GM23248 (cell line): Measurements from ENCODE around the gene CCDC70. TPM values are rescaled to one million over a fixed set of nuclear protein-coding genes. Genes with fewer than 3 reads are reported as not detected.
A peak's percentile ranks its signal among the peaks of the same experiment; 100 is the strongest.

Experiments used
- DNase-seq: peaks from one replicate; pipeline ENCODE4 v3.0.0-alpha.2; 2015
- H2AFZ ChIP-seq: fragments of 200-600 bp; sonication (generic); 2 replicates; pipeline ENCODE4 v1.6.1; 2016; ENCODE audit warnings: antibody characterized with exemption
- H3F3A ChIP-seq: fragments of 200-600 bp; sonication (generic); 2 replicates; pipeline ENCODE4 v1.6.1; 2016; ENCODE audit warnings: mild to moderate bottlenecking, antibody characterized with exemption, mixed run types; ENCODE audit not compliant: insufficient read depth
- H3K27ac ChIP-seq: fragments of 200-600 bp; sonication (generic); 2 replicates; pipeline ENCODE4 v1.5.1; 2016; ENCODE audit warnings: mild to moderate bottlenecking
- H3K27me3 ChIP-seq: fragments of 200-600 bp; sonication (generic); replicated peaks from 2 replicates; pipeline ENCODE4 v1.6.1; 2016; ENCODE audit warnings: mild to moderate bottlenecking; ENCODE audit not compliant: insufficient read depth
- H3K36me3 ChIP-seq: fragments of 200-600 bp; sonication (generic); 2 replicates; pipeline ENCODE4 v1.6.1; 2016; ENCODE audit warnings: low read depth, mild to moderate bottlenecking
- H3K4me1 ChIP-seq: fragments of 200-600 bp; sonication (generic); 2 replicates; pipeline ENCODE4 v1.6.1; 2016; ENCODE audit warnings: mild to moderate bottlenecking; ENCODE audit not compliant: insufficient read depth
- H3K4me2 ChIP-seq: fragments of 200-600 bp; sonication (generic); one replicate; pipeline ENCODE4 v1.6.1; 2016; ENCODE audit warnings: mild to moderate bottlenecking; ENCODE audit not compliant: unreplicated experiment
- H3K4me3 ChIP-seq: fragments of 200-600 bp; sonication (generic); 2 replicates; pipeline ENCODE4 v1.5.1; 2016; ENCODE audit warnings: mild to moderate bottlenecking
- H3K79me2 ChIP-seq: fragments of 200-600 bp; sonication (generic); 2 replicates; pipeline ENCODE4 v1.6.1; 2016; ENCODE audit warnings: mild to moderate bottlenecking; ENCODE audit not compliant: insufficient read depth
- H3K9ac ChIP-seq: fragments of 200-600 bp; sonication (generic); 2 replicates; pipeline ENCODE4 v1.6.1; 2016; ENCODE audit warnings: mild to moderate bottlenecking
- H3K9me2 ChIP-seq: fragments of 200-600 bp; sonication (generic); 2 replicates; pipeline ENCODE4 v1.6.1; 2016; ENCODE audit warnings: mixed run types, mild to moderate bottlenecking, moderate library complexity; ENCODE audit not compliant: insufficient read depth
- H3K9me3 ChIP-seq: fragments of 200-600 bp; sonication (generic); one replicate; pipeline ENCODE4 v1.6.1; 2017; ENCODE audit warnings: low read depth
- H4K20me1 ChIP-seq: fragments of 200-600 bp; sonication (generic); 2 replicates; pipeline ENCODE4 v1.6.0; 2016; ENCODE audit not compliant: insufficient read depth
- EZH2 ChIP-seq: fragments of 200-600 bp; sonication (generic); IDR thresholded peaks from 2 replicates; pipeline ENCODE4 v1.6.1; 2018; ENCODE audit warnings: antibody characterized with exemption, mild to moderate bottlenecking; ENCODE audit not compliant: insufficient read depth, poor library complexity, severe bottlenecking
- EZH2phosphoT487 ChIP-seq: fragments of 200-600 bp; sonication (generic); IDR thresholded peaks from 2 replicates; pipeline ENCODE4 v1.6.1; 2018; ENCODE audit warnings: antibody characterized with exemption, moderate library complexity, mild to moderate bottlenecking, low read depth; ENCODE audit not compliant: insufficient read depth
- WGBS, 2 experiments: methylation state at CpG; one replicate each; pipeline ENCODE4 v1.1.6; 2015 to 2017; ENCODE audit warnings: low lambda C conversion rate in 2 of 2, low coverage in 1 of 2; ENCODE audit errors: missing lambda C conversion rate in 2 of 2; 5-methylcytosine and 5-hydroxymethylcytosine counted together
- in situ Hi-C: fragments of 300-500 bp; cut with MboI; formaldehyde crosslinking; loops from 2 replicates; pipeline ENCODE4 v1.15.0; 2020
- polyA plus RNA-seq: library from polyadenylated mRNA; unstranded; fragments of >200 nt; fragmentation: Nextera tagmentation; extraction: Ambion mirVana; gene quantifications from 2 replicates; pipeline ENCODE4 v1.2.1, GENCODE V29; 2016
- total RNA-seq: library from RNA; depleted of rRNA; stranded (reverse); fragments of >200 nt; shearing (Covaris generic); gene quantifications from 2 replicates; pipeline ENCODE4 v1.2.3, GENCODE V29; 2014

CCDC70 gene
- total and polyA plus RNA-seq, 2 experiments from 2014 or later, result not detected

GRCh38 chr13:51834581-51835171, 27.1 kb upstream of the CCDC70 start:
- H3K4me3 ChIP-seq, result no peak overlapping the region
- peaks cover 9% of the 10 kb centered on the region for H3K4me1 ChIP-seq
- DNase-seq, result no peak
- H3K9me3 ChIP-seq, result no peaks in the 10 kb centered on the region
- no peaks in the 10 kb centered on the region for H3K36me3 ChIP-seq
- in situ Hi-C loops, result no loop called here
- H3K9ac ChIP-seq, result no peak overlapping the region
- no peaks in the 10 kb centered on the region for H4K20me1 ChIP-seq
- peaks cover 21% of the 10 kb centered on the region for H3K27me3 ChIP-seq
- H3K79me2 ChIP-seq, result no peaks in the 10 kb centered on the region
- H3K9me2 ChIP-seq, result no peaks in the 10 kb centered on the region
- 39 to 40% methylated on average over 7 of the region's 7 CpGs for WGBS, 2 experiments
- no peak overlapping the region for H3K4me2 ChIP-seq
- no peak overlapping the region for H2AFZ ChIP-seq
- TF ChIP-seq EZH2phosphoT487, result no peak
- TF ChIP-seq EZH2, result no peak
- no peak overlapping the region for H3K27ac ChIP-seq
- H3F3A ChIP-seq, result peaks cover 5% of the 10 kb centered on the region; the same call in 1 of the 2 replicates

- Histone ChIP-seq H3K27me3 (peaks cover 22% of the 10 kb centered on the region), H4K20me1 (no peaks in the 10 kb centered on the region), H3K9me3 (no peaks in the 10 kb centered on the region), H3K36me3 (no peaks in the 10 kb centered on the region), H3K27ac (no peak overlapping the region), H3K4me2 (no peak overlapping the region), H3K9me2 (no peaks in the 10 kb centered on the region), H3F3A (peaks cover 5% of the 10 kb centered on the region; the same call in 1 of the 2 replicates), H3K9ac (no peak overlapping the region), H2AFZ (no peak overlapping the region), H3K4me3 (no peak overlapping the region), H3K4me1 (peaks cover 9% of the 10 kb centered on the region), H3K79me2 (no peaks in the 10 kb centered on the region)
- in situ Hi-C loops, result no loop called here
- TF ChIP-seq EZH2 (no peak), EZH2phosphoT487 (no peak)
- 76 to 83% methylated on average over 3 of the region's 3 CpGs for WGBS, 2 experiments
- DNase-seq, result no peak
Measured at GRCh38 chr13:51837016-51837415, 24.8 kb upstream of the CCDC70 start.

GRCh38 chr13:51838240-51838846, 23.4 kb upstream of the CCDC70 start:
- H3K36me3 ChIP-seq, result no peaks in the 10 kb centered on the region
- no peaks in the 10 kb centered on the region for H3K9me2 ChIP-seq
- no peak overlapping the region for H2AFZ ChIP-seq
- H3K79me2 ChIP-seq, result no peaks in the 10 kb centered on the region
- whole genome bisulfite sequencing, 2 experiments, result 14 to 15% methylated on average over 8 of the region's 8 CpGs
- H3K27ac ChIP-seq, result no peak overlapping the region
- in situ Hi-C loops, result no loop called here
- H3K4me2 ChIP-seq, result peak overlapping the region; percentile 57
- no peak overlapping the region for H3K4me3 ChIP-seq
- peaks cover 5% of the 10 kb centered on the region; the same call in 1 of the 2 replicates for H3F3A ChIP-seq
- TF ChIP-seq EZH2phosphoT487 (no peak), EZH2 (no peak)
- peak; percentile 94 for DNase-seq
- H3K9ac ChIP-seq, result no peak overlapping the region
- H4K20me1 ChIP-seq, result no peaks in the 10 kb centered on the region
- H3K4me1 ChIP-seq, result peaks cover 9% of the 10 kb centered on the region
- H3K9me3 ChIP-seq, result no peaks in the 10 kb centered on the region
- peaks cover 21% of the 10 kb centered on the region for H3K27me3 ChIP-seq

GRCh38 chr13:51839711-51840540, 21.8 kb upstream of the CCDC70 start:
- H3K9me2 ChIP-seq, result no peaks in the 10 kb centered on the region
- peaks cover 22% of the 10 kb centered on the region for H3K27me3 ChIP-seq
- H3K27ac ChIP-seq, result no peak overlapping the region
- 88 to 90% methylated on average over 10 of the region's 10 CpGs for WGBS, 2 experiments
- H3F3A ChIP-seq, result peaks cover 5% of the 10 kb centered on the region; the same call in 1 of the 2 replicates
- H3K79me2 ChIP-seq, result no peaks in the 10 kb centered on the region
- no peaks in the 10 kb centered on the region for H3K9me3 ChIP-seq
- no peak for DNase-seq
- H3K4me2 ChIP-seq, result no peak overlapping the region
- H3K9ac ChIP-seq, result no peak overlapping the region
- H2AFZ ChIP-seq, result no peak overlapping the region
- peaks cover 11% of the 10 kb centered on the region for H3K4me1 ChIP-seq
- in situ Hi-C loops, result no loop called here
- no peaks in the 10 kb centered on the region for H3K36me3 ChIP-seq
- no peaks in the 10 kb centered on the region for H4K20me1 ChIP-seq
- no peak overlapping the region for H3K4me3 ChIP-seq
- TF ChIP-seq EZH2phosphoT487, result no peak
- no peak for TF ChIP-seq EZH2
